ENCODE results near the gene MB. TPM values are rescaled to one million over a fixed set of nuclear protein-coding genes. Genes with fewer than 3 reads are reported as not detected.

MB gene
- total RNA-seq, 1 donor from 2014 or later = not detected

GRCh38 chr22:35604621-35605368 lies 12.3 kb downstream of the MB start:
- no peak for TF ChIP-seq CTCF (conservative IDR thresholded peaks at IDR 0.05)
- Mint-ChIP-seq H3K27me3 (ENCODE audit: low read depth) (no peaks in the 10 kb centered on the region), H3K27ac (ENCODE audit: unreplicated experiment) (no peak overlapping the region), H3K9me3 (no peaks in the 10 kb centered on the region), H3K4me1 (peaks cover 6% of the 10 kb centered on the region), H3K4me3 (no peak overlapping the region), H3K36me3 (ENCODE audit: low read depth) (no peaks in the 10 kb centered on the region)
- DNase-seq (ENCODE audit: low read depth, low spot score) = no peak

- no peak overlapping the region for H3K27ac Mint-ChIP-seq (ENCODE audit: unreplicated experiment)
- no peaks in the 10 kb centered on the region for H3K9me3 Mint-ChIP-seq
Measured at GRCh38 chr22:35601743-35602615, 15.2 kb downstream of the MB start.

GRCh38 chr22:35601013-35601580 lies 16.0 kb downstream of the MB start:
- H3K27me3 Mint-ChIP-seq (ENCODE audit: low read depth) = no peaks in the 10 kb centered on the region
- DNase-seq (ENCODE audit: low read depth, low spot score) = no peak
- H3K27ac Mint-ChIP-seq (ENCODE audit: unreplicated experiment) = no peak overlapping the region
- H3K4me3 Mint-ChIP-seq = no peak overlapping the region
- H3K9me3 Mint-ChIP-seq = no peaks in the 10 kb centered on the region
- H3K36me3 Mint-ChIP-seq (ENCODE audit: low read depth) = no peaks in the 10 kb centered on the region
- TF ChIP-seq CTCF (conservative IDR thresholded peaks at IDR 0.05) = no peak
- H3K4me1 Mint-ChIP-seq = peaks cover 7% of the 10 kb centered on the region

More at GRCh38 chr22:35601743-35602615, 15.2 kb downstream of the MB start:
- no peak for DNase-seq (ENCODE audit: low read depth, low spot score)
- Mint-ChIP-seq H3K36me3 (ENCODE audit: low read depth) (no peaks in the 10 kb centered on the region), H3K27me3 (ENCODE audit: low read depth) (no peaks in the 10 kb centered on the region), H3K4me1 (peaks cover 6% of the 10 kb centered on the region), H3K4me3 (no peak overlapping the region)
- TF ChIP-seq CTCF (conservative IDR thresholded peaks at IDR 0.05) = no peak

GRCh38 chr22:35600476-35600875 lies 16.7 kb downstream of the MB start:
- DNase-seq (ENCODE audit: low read depth, low spot score) = no peak
- no peaks in the 10 kb centered on the region for H3K36me3 Mint-ChIP-seq (ENCODE audit: low read depth)
- no peaks in the 10 kb centered on the region for H3K27me3 Mint-ChIP-seq (ENCODE audit: low read depth)
- H3K27ac Mint-ChIP-seq (ENCODE audit: unreplicated experiment) = no peak overlapping the region
- H3K4me1 Mint-ChIP-seq = peaks cover 10% of the 10 kb centered on the region
- H3K4me3 Mint-ChIP-seq = no peak overlapping the region
- no peaks in the 10 kb centered on the region for H3K9me3 Mint-ChIP-seq
- no peak for TF ChIP-seq CTCF (conservative IDR thresholded peaks at IDR 0.05)

GRCh38 chr22:35599364-35599763 lies 17.8 kb downstream of the MB start:
- DNase-seq (ENCODE audit: low read depth, low spot score) = no peak
- Mint-ChIP-seq H3K27ac (ENCODE audit: unreplicated experiment) (no peak overlapping the region), H3K4me1 (peaks cover 6% of the 10 kb centered on the region), H3K36me3 (ENCODE audit: low read depth) (no peaks in the 10 kb centered on the region), H3K9me3 (no peaks in the 10 kb centered on the region), H3K4me3 (no peak overlapping the region), H3K27me3 (ENCODE audit: low read depth) (no peaks in the 10 kb centered on the region)
- TF ChIP-seq CTCF (conservative IDR thresholded peaks at IDR 0.05) = no peak

Measured in neural crest cell (in vitro differentiated cells).